PC-9 (cell line): ENCODE measurements around the gene ZDHHC3. TPM values are rescaled to one million over a fixed set of nuclear protein-coding genes. Genes with fewer than 3 reads are reported as not detected.

Source experiments
- BruUV-seq: library from RNA; stranded (reverse); fragments of 400-500 nt; replicated peaks from 2 replicates; lab custom pipeline; 2021; lab: Mats Ljungman, UMichigan
- CTCF ChIA-PET: fragments of 300-600 bp; sonication (Branson Sonifier 250); formaldehyde crosslinking; loops from one replicate; lab custom pipeline; 2022; ENCODE audit warnings: antibody characterized with exemption; lab: Charles Lee
- POLR2A ChIA-PET: fragments of 300-600 bp; sonication (Branson Sonifier 250); formaldehyde crosslinking; loops from one replicate; lab custom pipeline; 2022; ENCODE audit warnings: antibody characterized with exemption; ENCODE audit not compliant: unreplicated experiment; lab: Charles Lee
- DNase-seq, 2 experiments: peaks; one replicate each; pipeline versions ENCODE4 v3.0.0 to v3.0.0-alpha.2; 2015 to 2022; ENCODE audit warnings: mixed read lengths in 1 of 2
- H2AFZ ChIP-seq: fragments of 200-600 bp; sonication (generic); 2 replicates; pipeline ENCODE4 v1.8.1; 2017; ENCODE audit warnings: antibody characterized with exemption
- H3F3A ChIP-seq: fragments of 200-600 bp; sonication (generic); 2 replicates; pipeline ENCODE4 v1.8.1; 2017; ENCODE audit warnings: antibody characterized with exemption, mild to moderate bottlenecking, low read depth; ENCODE audit not compliant: insufficient read depth
- H3K27ac ChIP-seq: fragments of 200-600 bp; sonication (generic); 2 replicates; pipeline ENCODE4 v1.6.1; 2016; ENCODE audit warnings: mixed run types
- H3K27me3 ChIP-seq: fragments of 200-600 bp; sonication (generic); 2 replicates; pipeline ENCODE4 v1.6.1; 2016; ENCODE audit warnings: low read depth, mixed run types; ENCODE audit not compliant: insufficient read depth
- H3K36me3 ChIP-seq: fragments of 200-600 bp; sonication (generic); 2 replicates; pipeline ENCODE4 v1.6.1; 2016; ENCODE audit warnings: low read depth, mixed run types
- H3K4me1 ChIP-seq: fragments of 200-600 bp; sonication (generic); replicated peaks from 2 replicates; pipeline ENCODE4 v1.6.1; 2016; ENCODE audit warnings: mixed run types; ENCODE audit not compliant: insufficient read depth
- H3K4me2 ChIP-seq: fragments of 200-600 bp; sonication (generic); 2 replicates; pipeline ENCODE4 v1.6.1; 2017; ENCODE audit warnings: mixed run types
- H3K4me3 ChIP-seq: fragments of 200-600 bp; sonication (generic); 2 replicates; pipeline ENCODE4 v1.6.1; 2016; ENCODE audit warnings: mixed run types
- H3K79me2 ChIP-seq: fragments of 200-600 bp; sonication (generic); 2 replicates; pipeline ENCODE4 v1.6.1; 2017; ENCODE audit warnings: low read depth, mixed run types
- H3K9me2 ChIP-seq: fragments of 200-600 bp; sonication (generic); 2 replicates; pipeline ENCODE4 v1.8.1; 2017; ENCODE audit warnings: mild to moderate bottlenecking; ENCODE audit not compliant: insufficient read depth
- H3K9me3 ChIP-seq: fragments of 200-600 bp; sonication (generic); 2 replicates; pipeline ENCODE4 v1.8.1; 2016; ENCODE audit warnings: low read depth; ENCODE audit not compliant: insufficient read depth
- H4K20me1 ChIP-seq: fragments of 200-600 bp; sonication (generic); 2 replicates; pipeline ENCODE4 v1.8.1; 2017; ENCODE audit not compliant: insufficient read depth
- EZH2 ChIP-seq: fragments of 200-600 bp; sonication (generic); IDR thresholded peaks from 2 replicates; pipeline ENCODE4 v1.8.0; 2017; ENCODE audit warnings: antibody characterized with exemption, low read depth
- intact Hi-C: fragments of 100-400 bp; cut with micrococcal nuclease; formaldehyde crosslinking; loops from one replicate; pipeline ENCODE4 v1.10.0; 2022; ENCODE audit not compliant: unreplicated experiment
- total RNA-seq: library from RNA; stranded (reverse); gene quantifications from 2 replicates; pipeline ENCODE4 v1.2.3, GENCODE V29; 2021
- TF ChIP-seq, protein P1 (sequence below): fragments of 200-600 bp; sonication (generic); conservative IDR thresholded peaks from 2 replicates; pipeline ENCODE4 v1.6.1; 2017; ENCODE audit warnings: mixed run types, antibody characterized with exemption, mild to moderate bottlenecking, moderate library complexity

ZDHHC3 gene
- total RNA-seq, 1 experiment from 2014 or later, result 107 TPM

DNA sequence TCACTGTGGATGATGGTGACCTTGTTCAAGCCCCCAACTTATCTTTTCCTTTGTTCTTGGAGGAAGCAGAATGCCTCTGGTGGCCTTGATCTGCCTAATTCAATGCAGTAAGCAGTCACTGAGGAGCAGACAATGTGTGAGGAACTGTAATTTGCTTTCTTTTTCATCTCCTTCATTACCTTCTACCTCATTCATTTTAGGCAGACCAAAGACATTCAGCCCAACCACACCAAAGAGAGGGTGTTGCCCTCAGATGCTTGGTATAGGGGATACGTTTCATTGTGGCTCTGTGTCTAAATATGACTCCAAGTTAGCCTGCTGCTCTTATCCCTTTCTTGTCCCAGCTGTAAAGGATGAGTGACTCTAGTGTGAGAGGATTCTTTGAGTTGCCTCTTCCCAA lies 15.4 kb upstream of the ZDHHC3 start:
- no peak overlapping the region for H3K4me2 ChIP-seq
- no peak overlapping the region for H3K4me3 ChIP-seq
- no peaks in the 10 kb centered on the region for H3K9me3 ChIP-seq
- peaks cover 20% of the 10 kb centered on the region; the same call in 1 of the 2 replicates for H3K36me3 ChIP-seq
- peaks cover 23% of the 10 kb centered on the region for H3K4me1 ChIP-seq
- intact Hi-C loops, result no loop called here
- H3K9me2 ChIP-seq, result no peaks in the 10 kb centered on the region
- no peak overlapping the region for H2AFZ ChIP-seq
- ChIA-PET POLR2A (no interaction called here), CTCF (no interaction called here)
- BruUV-seq, result no TSS peak
- no peaks in the 10 kb centered on the region for H4K20me1 ChIP-seq
- no peaks in the 10 kb centered on the region for H3K27me3 ChIP-seq
- H3K79me2 ChIP-seq, result peaks cover 58% of the 10 kb centered on the region
- DNase-seq, result no peak
- H3K27ac ChIP-seq, result no peak overlapping the region
- peaks cover 22% of the 10 kb centered on the region; the same call in 1 of the 2 replicates for H3F3A ChIP-seq
- TF ChIP-seq EZH2, result no peak
- TF ChIP-seq, protein P1, sequence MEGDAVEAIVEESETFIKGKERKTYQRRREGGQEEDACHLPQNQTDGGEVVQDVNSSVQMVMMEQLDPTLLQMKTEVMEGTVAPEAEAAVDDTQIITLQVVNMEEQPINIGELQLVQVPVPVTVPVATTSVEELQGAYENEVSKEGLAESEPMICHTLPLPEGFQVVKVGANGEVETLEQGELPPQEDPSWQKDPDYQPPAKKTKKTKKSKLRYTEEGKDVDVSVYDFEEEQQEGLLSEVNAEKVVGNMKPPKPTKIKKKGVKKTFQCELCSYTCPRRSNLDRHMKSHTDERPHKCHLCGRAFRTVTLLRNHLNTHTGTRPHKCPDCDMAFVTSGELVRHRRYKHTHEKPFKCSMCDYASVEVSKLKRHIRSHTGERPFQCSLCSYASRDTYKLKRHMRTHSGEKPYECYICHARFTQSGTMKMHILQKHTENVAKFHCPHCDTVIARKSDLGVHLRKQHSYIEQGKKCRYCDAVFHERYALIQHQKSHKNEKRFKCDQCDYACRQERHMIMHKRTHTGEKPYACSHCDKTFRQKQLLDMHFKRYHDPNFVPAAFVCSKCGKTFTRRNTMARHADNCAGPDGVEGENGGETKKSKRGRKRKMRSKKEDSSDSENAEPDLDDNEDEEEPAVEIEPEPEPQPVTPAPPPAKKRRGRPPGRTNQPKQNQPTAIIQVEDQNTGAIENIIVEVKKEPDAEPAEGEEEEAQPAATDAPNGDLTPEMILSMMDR, result no peak

DNA sequence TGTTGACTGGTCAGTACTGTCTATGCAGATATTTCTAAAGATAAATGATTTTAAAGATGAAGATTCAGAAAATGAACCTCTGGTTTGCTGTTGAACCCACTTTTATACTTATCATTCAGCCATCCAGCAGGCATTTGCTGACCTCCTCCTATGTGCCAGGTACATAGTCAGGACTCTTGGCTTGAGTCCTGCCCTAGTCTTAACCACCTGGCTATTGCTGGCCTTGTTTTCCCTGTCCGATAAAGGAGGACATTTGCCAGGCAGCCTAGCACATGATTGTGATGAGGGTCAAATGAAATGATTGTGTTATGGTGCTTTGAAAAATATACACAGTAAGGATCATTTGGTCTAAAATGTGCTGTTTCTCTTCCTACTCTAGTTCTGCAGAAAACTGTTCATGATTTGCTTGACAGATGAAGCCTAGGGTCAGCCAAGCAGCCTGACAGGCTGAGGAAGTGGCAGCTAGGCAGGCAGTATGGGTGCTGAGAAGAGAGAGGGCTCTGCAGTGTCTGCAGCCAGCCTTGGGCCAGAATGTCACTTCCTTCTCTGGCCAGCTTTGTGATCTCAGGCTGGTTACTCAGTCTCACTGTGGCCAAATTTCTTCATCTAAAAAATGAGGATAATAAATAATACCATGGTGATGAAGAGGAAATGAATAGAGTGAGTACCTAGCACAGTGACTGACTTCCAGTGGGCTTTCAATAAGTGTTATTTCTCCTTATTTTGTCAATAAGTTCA lies 13.8 kb upstream of the ZDHHC3 start:
- H3K36me3 ChIP-seq, result peaks cover 24% of the 10 kb centered on the region; the same call in 1 of the 2 replicates
- CTCF ChIA-PET, result no interaction called here

DNA sequence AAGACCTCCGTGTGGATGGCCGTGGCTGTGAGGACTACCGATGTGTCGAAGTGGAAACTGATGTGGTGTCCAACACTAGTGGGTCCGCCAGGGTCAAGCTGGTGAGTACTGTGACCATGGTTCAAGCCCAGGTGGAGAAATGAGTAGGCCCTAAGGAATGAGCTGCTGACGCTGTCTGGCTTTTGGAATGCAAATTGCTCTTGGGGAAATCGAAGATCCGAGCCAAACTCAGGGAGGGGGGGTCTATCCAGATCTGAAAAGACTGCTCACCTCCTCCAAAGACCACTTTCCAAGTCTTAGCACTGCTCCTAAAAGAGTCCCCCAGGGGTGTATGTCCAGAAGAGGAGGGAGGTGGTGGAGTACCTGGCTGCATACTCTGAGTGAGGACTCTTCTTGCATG lies 13.2 kb upstream of the ZDHHC3 start:
- no peak overlapping the region for H2AFZ ChIP-seq
- no peaks in the 10 kb centered on the region for H3K9me2 ChIP-seq
- no peak overlapping the region for H3K4me2 ChIP-seq
- H4K20me1 ChIP-seq, result peaks cover 5% of the 10 kb centered on the region; the same call in 1 of the 2 replicates
- ChIA-PET POLR2A (interaction anchor here (0.7 kb wide), 1 partner anchor 567 kb away, joined by 8 read pairs; no protein-coding TSS in a partner anchor), CTCF (no interaction called here)
- peaks cover 59% of the 10 kb centered on the region for H3K79me2 ChIP-seq
- DNase-seq, result no peak
- peaks cover 29% of the 10 kb centered on the region for H3K4me1 ChIP-seq
- H3K27ac ChIP-seq, result no peak overlapping the region
- H3K9me3 ChIP-seq, result no peaks in the 10 kb centered on the region
- H3K27me3 ChIP-seq, result no peaks in the 10 kb centered on the region
- peaks cover 29% of the 10 kb centered on the region; the same call in 1 of the 2 replicates for H3K36me3 ChIP-seq
- TF ChIP-seq EZH2, result no peak
- TF ChIP-seq, protein P1, result no peak
- no peak overlapping the region for H3K4me3 ChIP-seq
- H3F3A ChIP-seq, result peaks cover 26% of the 10 kb centered on the region
- no TSS peak for BruUV-seq
- intact Hi-C loops, result no loop called here

More for the DNA sequence above, 13.8 kb upstream of the ZDHHC3 start:
- H3K79me2 ChIP-seq, result peaks cover 57% of the 10 kb centered on the region
- intact Hi-C loops, result no loop called here
- peaks cover 27% of the 10 kb centered on the region for H3K4me1 ChIP-seq
- H3K27ac ChIP-seq, result no peak overlapping the region
- no TSS peak for BruUV-seq
- POLR2A ChIA-PET, result no interaction called here
- DNase-seq, result no peak
- peaks cover 22% of the 10 kb centered on the region; the same call in 1 of the 2 replicates for H3F3A ChIP-seq
- no peak overlapping the region for H3K4me2 ChIP-seq
- H2AFZ ChIP-seq, result no peak overlapping the region
- no peaks in the 10 kb centered on the region for H3K9me2 ChIP-seq
- no peaks in the 10 kb centered on the region for H3K27me3 ChIP-seq
- no peak overlapping the region for H3K4me3 ChIP-seq
- H3K9me3 ChIP-seq, result no peaks in the 10 kb centered on the region
- H4K20me1 ChIP-seq, result no peaks in the 10 kb centered on the region
- TF ChIP-seq, protein P1, result no peak
- no peak for TF ChIP-seq EZH2
